A673 (cell line): Measurements from ENCODE around the gene TMPRSS2. TPM values are rescaled to one million over a fixed set of nuclear protein-coding genes. Genes with fewer than 3 reads are reported as not detected.

Experiments used
- BruUV-seq: library from RNA; stranded (reverse); fragments of 400-500 nt; replicated peaks from 2 replicates; lab custom pipeline; 2021; lab: Mats Ljungman, UMichigan
- CTCF ChIA-PET: fragments of 300-600 bp; sonication (Branson Sonifier 250); formaldehyde crosslinking; loops from one replicate; lab custom pipeline; 2022; ENCODE audit warnings: antibody characterized with exemption; lab: Charles Lee
- POLR2A ChIA-PET: fragments of 300-600 bp; sonication (Branson Sonifier 250); formaldehyde crosslinking; loops from one replicate; lab custom pipeline; 2022; ENCODE audit warnings: antibody characterized with exemption; ENCODE audit not compliant: low non-redundant PET; lab: Charles Lee
- DNase-seq: peaks from one replicate; pipeline ENCODE4 v3.0.0-alpha.2; 2015; ENCODE audit warnings: low spot score
- H3K27ac ChIP-seq: fragments of 200-600 bp; sonication (generic); 2 replicates; pipeline ENCODE4 v1.5.1; 2016; ENCODE audit warnings: mixed run types, low read depth, mild to moderate bottlenecking, mixed read lengths, antibody characterized with exemption, low read length; ENCODE audit not compliant: poor library complexity, severe bottlenecking
- H3K27me3 ChIP-seq: fragments of 200-600 bp; sonication (generic); replicated peaks from 2 replicates; pipeline ENCODE4 v1.6.1; 2017; ENCODE audit warnings: mixed run types, low read depth, mild to moderate bottlenecking, mixed read lengths, antibody characterized with exemption, low read length; ENCODE audit not compliant: insufficient read depth, poor library complexity
- H3K36me3 ChIP-seq: fragments of 200-600 bp; sonication (generic); 2 replicates; pipeline ENCODE4 v1.6.1; 2016; ENCODE audit warnings: mixed run types, mild to moderate bottlenecking, mixed read lengths, antibody characterized with exemption, low read length; ENCODE audit not compliant: insufficient read depth, poor library complexity, severe bottlenecking
- H3K4me1 ChIP-seq: fragments of 200-600 bp; sonication (generic); 2 replicates; pipeline ENCODE4 v1.6.1; 2017; ENCODE audit warnings: mixed run types, mild to moderate bottlenecking, mixed read lengths, antibody characterized with exemption, low read length; ENCODE audit not compliant: insufficient read depth, poor library complexity, severe bottlenecking
- H3K4me3 ChIP-seq: fragments of 200-600 bp; sonication (generic); 2 replicates; pipeline ENCODE4 v1.5.1; 2016; ENCODE audit warnings: low read depth, mixed run types, mild to moderate bottlenecking, mixed read lengths, low read length; ENCODE audit not compliant: poor library complexity, severe bottlenecking
- H3K9me3 ChIP-seq: fragments of 200-600 bp; sonication (generic); 2 replicates; pipeline ENCODE4 v1.6.1; 2016; ENCODE audit warnings: mixed run types, low read depth, mild to moderate bottlenecking, mixed read lengths, antibody characterized with exemption, low read length; ENCODE audit not compliant: poor library complexity, severe bottlenecking
- CTCF ChIP-seq: fragments of 300-800, 200-600 bp; sonication (generic); conservative IDR thresholded peaks from 2 replicates; pipeline ENCODE4 v1.5.1; 2017; ENCODE audit warnings: low read depth, mild to moderate bottlenecking, antibody characterized with exemption, low read length, moderate library complexity, mixed read lengths
- EZH2 ChIP-seq: fragments of 200-600 bp; sonication (generic); IDR thresholded peaks from 2 replicates; pipeline ENCODE4 v1.6.1; 2017; ENCODE audit warnings: borderline replicate concordance, low read depth, mild to moderate bottlenecking, mixed read lengths, antibody characterized with exemption, low read length; ENCODE audit not compliant: poor library complexity, severe bottlenecking
- intact Hi-C: fragments of 100-400 bp; cut with micrococcal nuclease; formaldehyde crosslinking; loops from one replicate; pipeline ENCODE4 v1.10.0; 2022; ENCODE audit not compliant: unreplicated experiment
- total RNA-seq: library from RNA; stranded (reverse); gene quantifications from 2 replicates; pipeline ENCODE4 v1.2.3, GENCODE V29; 2021

Gene TMPRSS2
- total RNA-seq, 1 experiment from 2014 or later: not detected

- POLR2A ChIA-PET: no interaction called here
These were observed 49.8 kb downstream of the TMPRSS2 start for GRCh38 chr21:41458121-41458520.

GRCh38 chr21:41453761-41454160, 54.2 kb downstream of the TMPRSS2 start:
- H3K9me3 ChIP-seq: no peaks in the 10 kb centered on the region
- DNase-seq: no peak
- POLR2A ChIA-PET: no interaction called here
- H3K4me3 ChIP-seq: no peak overlapping the region
- CTCF ChIA-PET: no interaction called here
- no peaks in the 10 kb centered on the region for H3K36me3 ChIP-seq
- intact Hi-C loops: no loop called here
- H3K27ac ChIP-seq: no peak overlapping the region
- no peaks in the 10 kb centered on the region for H3K4me1 ChIP-seq
- BruUV-seq: no TSS peak
- no peak for TF ChIP-seq EZH2
- TF ChIP-seq CTCF: no peak
- H3K27me3 ChIP-seq: no peaks in the 10 kb centered on the region

More at GRCh38 chr21:41458121-41458520, 49.8 kb downstream of the TMPRSS2 start:
- no peaks in the 10 kb centered on the region for H3K9me3 ChIP-seq
- no peak overlapping the region for H3K27ac ChIP-seq
- H3K4me1 ChIP-seq: no peaks in the 10 kb centered on the region
- no peak for DNase-seq
- TF ChIP-seq EZH2: no peak
- no peak for TF ChIP-seq CTCF
- H3K36me3 ChIP-seq: no peaks in the 10 kb centered on the region
- H3K27me3 ChIP-seq: no peaks in the 10 kb centered on the region
- no TSS peak for BruUV-seq
- CTCF ChIA-PET: no interaction called here
- intact Hi-C loops: no loop called here
- H3K4me3 ChIP-seq: no peak overlapping the region

- Histone ChIP-seq H3K27me3 (no peaks in the 10 kb centered on the region), H3K4me1 (no peaks in the 10 kb centered on the region), H3K27ac (no peak overlapping the region), H3K9me3 (no peaks in the 10 kb centered on the region), H3K4me3 (no peak overlapping the region), H3K36me3 (no peaks in the 10 kb centered on the region)
- no peak for DNase-seq
- ChIA-PET POLR2A (interaction anchor here (0.5 kb wide), 1 partner anchor 1556 kb away, joined by 10 read pairs; no protein-coding TSS in a partner anchor), CTCF (no interaction called here)
- intact Hi-C loops: no loop called here
- TF ChIP-seq EZH2 (no peak), CTCF (no peak)
- BruUV-seq: no TSS peak
These were observed 54.8 kb downstream of the TMPRSS2 start for GRCh38 chr21:41453198-41453597.
